ENCODE measurements around the gene ARX.

The ARX gene

DNA sequence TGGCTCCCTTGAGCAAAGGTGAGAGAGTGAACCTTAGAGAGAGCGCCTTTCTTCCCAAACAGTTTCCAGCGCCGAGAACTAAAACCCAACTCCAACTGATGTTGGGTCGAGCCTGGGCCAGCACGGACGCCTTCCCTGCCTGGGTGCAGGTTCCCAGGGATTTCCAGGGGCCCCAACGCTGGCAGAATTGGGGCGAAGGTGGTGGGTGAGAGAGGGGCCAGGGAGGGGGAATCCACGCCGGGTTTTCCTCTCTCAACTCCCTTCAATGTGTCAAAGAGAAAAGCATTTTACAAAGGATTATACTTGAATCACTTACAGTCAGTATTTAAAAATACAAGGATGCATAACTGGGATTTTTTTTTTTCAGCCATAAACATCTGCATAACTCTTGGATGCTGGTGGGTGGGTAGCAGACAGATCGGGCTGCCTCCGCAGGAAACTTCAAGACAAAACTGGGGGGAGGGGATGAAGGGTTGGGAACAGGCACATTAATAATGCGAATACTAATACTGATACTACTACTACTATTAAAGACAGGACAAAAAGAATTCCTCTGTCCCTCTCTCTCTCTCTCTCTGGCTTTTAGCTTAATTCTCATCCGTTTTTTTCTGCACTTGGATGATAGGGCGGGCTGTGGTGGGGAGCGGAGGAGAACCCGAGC lies 1.3 kb upstream of the ARX start:
- DNase-seq, result no peak

DNA sequence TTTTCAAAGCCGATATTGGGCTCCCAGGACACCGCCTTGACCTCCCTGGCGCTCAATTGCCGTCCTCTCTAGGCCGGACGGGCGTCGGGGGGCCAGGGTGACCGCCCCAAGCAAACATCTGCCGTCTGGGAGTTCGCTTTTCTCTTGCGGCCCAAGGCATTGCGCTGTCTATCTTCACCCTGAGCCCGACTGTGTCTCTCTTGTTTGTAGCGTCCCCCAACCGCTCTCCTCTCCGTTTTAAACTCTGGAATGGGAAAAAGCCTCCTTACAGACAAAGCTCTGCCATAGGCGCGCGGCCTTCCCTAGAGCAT lies 551 bp upstream of the ARX start:
- DNase-seq, result no peak

DNA sequence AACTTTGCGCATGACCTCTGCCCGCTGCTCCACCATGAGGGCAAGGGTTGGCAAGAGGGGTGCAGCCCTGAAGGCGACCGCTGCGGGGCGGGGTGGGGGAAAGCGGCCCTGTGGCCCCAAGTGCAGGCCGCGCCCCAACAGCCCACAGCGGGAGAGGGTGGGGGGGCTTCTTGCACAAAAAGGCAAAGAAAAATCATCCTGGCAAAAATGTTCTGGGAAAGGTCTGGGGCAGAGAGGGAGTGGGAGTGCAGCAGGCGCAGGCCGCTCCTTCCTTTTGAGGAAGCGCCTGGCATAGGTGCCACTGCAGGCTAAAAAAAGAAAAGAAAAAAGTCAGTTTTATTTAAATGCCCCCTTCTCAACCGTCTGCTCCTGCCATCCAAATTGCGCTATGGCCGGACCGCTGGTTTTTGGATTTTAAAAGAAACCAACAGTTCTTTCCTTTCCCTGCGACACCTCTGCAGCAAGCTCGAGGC lies 1.4 kb downstream of the ARX start:
- no peak for DNase-seq

DNA sequence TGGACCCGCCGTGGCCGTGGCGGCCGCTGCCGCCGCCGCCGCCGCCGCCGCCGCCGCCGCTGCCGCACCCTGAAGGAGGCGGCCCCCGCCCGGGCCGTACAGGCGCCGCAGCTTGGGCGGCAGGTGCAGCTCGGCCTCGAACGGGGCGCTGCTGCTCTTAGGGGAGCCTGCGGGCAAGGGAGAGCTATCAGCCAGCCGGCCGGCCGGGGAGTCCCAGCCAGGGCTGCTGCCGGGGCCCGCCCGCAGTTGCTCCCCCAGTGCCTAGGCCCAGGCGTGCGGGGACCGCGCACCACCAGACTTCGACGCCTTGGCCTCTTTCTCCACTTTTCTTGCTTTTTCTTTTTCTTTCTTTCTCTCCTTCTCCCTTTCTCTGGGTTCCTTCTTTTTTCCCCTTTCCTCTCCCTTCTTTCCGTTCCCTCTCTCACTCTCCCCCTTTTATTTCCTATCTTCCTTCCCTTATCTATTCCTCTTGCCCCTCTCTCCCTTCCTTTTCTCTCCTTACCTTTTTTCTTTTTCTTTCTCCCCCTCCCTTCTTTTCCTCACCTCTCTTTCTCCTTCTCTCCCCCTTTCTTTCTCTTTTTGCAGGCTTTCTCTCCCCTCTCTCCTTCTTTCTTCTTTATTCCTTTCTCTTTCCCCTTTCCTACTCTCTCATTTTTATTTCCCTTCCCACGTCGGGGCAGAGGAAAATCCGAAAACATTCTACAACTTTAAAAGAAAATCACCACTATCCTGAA lies 2.0 kb downstream of the ARX start:
- no peak for DNase-seq

DNA sequence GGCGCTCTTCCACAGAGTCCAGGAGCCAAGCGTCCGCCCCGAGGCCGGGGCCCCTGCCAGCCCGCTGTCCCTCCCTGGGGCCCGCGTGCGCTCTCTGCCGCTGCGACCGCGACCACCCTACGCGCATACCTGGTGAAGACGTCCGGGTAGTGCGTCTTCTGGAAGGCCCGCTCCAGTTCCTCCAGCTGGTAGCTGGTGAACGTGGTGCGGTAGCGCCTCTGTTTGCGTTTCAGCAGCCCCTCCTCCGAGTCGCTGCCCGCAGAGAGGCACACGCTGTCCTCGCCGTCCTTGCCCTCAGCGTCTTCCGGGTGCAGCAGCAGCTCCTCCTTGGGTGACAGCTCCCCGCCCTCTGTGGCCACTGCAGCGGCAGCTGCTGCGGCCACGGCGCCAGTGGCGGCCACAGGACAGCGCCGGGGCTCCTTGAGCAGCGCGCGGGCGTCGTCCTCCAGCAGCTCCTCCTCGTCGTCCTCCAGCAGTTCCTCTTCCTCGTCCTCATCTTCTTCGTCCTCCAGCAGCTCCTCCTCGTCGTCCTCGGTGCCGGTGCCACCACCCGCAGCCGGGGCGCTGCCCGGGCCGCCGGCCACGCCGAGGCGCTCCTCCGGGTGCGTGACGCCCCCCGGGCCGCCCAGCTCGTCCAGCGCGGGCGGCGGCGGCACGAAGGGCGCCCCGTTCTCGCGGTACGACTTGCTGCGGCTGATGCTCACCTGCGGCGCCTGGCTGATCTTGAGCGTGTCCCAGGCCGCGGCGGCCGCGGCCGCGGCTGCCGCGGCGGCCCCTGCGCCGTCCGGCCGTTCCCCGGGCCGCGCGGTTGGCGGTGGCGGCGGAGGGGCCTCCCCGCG lies 2.8 kb downstream of the ARX start:
- DNase-seq, result no peak

DNA sequence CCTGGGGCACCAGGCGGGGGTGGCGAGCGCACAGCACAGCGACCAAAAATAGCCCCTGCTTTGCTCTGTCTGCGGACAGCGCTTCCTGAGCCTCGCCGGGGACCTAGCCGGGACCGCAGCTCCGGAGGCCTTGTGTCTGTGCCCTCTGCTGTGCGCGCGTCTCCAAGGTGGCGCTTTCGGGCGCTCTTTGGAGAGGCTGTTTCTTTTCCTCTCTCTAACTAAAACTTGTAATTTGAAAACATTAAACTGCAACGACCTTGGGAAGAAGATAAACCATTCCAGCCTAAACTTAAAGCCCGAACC lies 3.4 kb downstream of the ARX start:
- no peak for DNase-seq

DNA sequence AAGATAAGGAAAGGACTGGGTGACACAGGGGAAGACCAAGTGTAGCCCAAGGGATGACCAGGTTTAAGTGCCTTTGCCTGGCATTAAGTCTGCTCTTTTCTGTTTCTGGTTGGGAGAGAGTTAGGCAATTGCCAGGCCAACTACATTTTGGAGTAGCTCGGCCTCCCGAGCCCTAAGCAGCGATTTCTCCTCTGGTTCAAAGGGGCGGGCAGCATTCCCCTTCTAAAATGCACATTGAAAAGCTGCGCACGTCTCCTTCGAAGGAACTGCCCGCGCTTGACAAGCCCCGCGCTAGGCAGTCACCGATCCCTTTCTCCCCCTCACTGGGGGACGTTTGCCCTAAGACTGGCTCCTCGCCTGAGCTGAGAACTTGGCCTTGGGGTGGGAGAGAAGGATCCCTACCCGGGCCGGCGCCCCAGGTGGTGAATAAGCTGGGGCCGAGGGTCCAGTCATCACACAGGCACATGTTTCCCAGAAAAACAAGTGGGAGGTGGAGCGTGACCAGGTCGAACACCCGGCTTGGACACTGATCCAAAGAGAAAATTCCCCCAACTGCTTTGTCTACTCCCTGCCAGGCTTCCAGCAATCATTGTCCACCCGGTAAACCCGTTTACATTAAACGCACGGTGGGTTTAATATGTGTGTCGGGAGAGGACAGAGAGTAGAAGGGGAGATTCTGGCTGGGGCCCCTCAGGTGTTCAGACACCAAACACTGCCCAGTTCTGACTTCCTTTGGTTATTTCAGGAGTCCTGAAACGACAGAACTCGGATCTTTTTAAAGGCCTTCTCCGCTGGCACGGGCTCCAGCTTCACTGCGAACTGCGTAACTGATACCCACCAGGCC lies 4.0 kb downstream of the ARX start:
- no peak for DNase-seq

DNA sequence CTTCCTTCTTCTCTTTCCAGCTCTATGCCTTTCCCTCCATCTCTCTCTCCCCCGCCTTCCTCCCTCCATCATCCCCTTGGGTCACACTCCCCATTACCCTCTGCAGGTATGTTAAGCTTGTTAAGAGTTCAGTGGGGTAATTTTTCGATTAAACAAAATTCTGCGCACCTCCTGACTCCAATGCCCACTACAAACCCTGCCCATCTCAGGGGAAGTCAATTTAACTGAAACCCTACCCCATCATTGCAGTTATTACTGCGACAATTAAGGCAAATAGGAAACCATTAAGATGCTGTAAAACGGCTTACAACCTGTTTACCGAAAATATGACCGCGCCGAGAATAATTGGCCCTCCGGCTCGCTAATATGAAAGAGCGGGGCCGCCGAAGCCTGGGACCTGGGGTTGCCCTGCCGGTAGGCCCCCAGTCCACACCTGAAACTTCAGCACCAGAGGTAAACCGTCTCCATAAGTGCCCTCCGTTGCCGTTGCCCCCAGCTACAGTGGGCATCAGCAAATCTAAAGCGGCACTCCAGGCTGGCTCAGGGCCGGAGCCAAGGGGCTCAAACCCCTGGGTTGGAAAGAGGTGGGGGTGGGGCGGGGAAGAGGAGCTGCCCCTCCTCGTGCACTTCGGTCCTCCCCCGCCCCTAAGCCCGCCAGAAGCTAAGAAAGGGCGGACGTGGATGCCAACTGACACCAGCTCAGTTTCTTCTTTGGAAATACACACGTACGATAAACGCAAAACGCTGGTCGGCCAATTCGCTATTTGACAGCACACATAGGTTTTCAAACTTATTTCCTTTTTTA lies 4.8 kb downstream of the ARX start:
- no peak for DNase-seq

DNA sequence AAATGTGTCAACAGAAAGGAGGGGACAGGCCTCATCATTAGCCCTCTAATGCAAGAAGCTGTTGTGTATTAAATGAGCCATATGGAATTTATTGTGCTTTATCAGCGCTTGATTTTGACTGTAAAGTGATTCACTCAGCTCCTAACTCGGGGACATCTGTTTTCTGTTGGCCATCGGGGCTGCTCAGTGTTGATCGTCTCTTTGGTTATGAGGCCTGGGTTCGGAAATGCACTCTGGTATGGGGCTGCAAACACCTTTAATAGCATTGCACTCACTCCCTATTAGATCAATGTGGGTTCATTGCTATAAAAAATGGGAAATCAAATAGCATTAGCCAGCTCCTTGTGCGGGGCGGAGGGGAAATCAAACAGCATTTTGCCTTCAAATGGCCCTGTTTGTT lies 6.4 kb downstream of the ARX start:
- no peak for DNase-seq

DNA sequence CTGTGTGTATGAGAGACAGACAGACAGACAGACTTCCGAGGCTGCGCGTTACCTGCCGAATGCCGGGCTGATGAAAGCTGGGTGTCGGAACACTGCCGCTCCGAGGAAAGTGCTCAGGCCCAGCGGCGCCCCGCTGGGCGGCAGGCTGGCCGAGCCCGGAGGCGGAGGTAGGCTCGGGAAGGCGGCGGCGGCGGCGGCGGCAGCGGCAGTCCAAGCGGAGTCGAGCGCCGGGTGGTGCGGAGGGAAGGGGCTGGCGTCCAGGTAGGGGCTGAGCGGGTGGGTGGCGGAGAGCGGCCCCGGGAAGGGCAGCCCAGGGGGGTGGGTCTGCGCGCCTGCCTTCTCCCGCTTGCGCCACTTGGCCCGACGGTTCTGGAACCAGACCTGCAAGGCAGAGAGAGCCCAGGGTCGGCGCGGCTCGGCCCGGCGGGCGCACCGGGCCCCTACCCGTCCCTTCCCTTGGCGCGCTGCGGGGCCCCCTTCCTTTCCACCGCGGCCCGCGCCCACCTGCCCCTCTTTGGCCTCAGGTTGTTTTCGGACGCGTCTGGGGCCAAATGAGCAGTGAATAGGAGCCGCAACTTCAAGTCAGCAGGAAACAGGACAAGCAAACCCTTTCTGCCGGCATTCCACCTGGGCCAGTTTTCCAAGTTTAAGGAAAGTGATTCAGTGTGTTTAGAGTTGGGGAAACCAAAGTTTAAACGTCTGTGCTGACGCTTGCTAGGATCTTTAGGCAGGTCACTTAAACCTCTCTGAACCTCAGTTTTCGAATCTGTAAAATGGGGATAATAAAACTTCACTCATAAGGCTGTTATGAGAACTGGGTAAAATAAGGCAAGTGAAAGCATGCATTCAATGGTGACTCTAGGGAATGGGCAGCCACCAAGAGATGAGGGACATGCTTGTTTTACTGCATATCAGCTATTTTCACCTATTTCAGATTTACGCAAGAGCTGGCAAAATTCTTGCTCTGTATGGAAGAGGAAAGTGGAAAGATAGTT lies 8.4 kb downstream of the ARX start:
- DNase-seq, result no peak

DNA sequence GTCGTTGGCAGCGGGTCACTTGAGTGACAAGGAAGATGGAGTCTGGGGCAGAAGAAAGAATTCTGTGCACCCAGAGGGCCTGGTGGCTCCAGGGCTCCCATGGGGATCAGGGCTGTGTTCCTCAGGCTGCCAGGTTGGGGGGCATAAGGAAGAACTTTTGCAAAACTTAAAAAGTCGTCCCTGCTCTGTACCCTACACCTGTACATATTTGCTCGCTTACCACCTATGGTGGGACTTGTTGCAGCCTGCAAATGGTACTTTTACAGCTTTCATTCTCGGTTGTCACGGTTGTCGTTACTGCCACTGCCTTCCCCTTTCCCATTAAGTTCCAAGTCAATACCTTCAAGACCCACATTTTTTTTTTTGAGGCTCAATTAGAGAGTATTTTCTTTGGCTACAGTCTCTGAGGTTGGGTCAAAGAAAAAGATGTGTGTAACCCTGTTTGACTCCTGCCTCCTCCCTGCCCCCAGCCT lies 9.1 kb downstream of the ARX start:
- DNase-seq, result no peak

DNA sequence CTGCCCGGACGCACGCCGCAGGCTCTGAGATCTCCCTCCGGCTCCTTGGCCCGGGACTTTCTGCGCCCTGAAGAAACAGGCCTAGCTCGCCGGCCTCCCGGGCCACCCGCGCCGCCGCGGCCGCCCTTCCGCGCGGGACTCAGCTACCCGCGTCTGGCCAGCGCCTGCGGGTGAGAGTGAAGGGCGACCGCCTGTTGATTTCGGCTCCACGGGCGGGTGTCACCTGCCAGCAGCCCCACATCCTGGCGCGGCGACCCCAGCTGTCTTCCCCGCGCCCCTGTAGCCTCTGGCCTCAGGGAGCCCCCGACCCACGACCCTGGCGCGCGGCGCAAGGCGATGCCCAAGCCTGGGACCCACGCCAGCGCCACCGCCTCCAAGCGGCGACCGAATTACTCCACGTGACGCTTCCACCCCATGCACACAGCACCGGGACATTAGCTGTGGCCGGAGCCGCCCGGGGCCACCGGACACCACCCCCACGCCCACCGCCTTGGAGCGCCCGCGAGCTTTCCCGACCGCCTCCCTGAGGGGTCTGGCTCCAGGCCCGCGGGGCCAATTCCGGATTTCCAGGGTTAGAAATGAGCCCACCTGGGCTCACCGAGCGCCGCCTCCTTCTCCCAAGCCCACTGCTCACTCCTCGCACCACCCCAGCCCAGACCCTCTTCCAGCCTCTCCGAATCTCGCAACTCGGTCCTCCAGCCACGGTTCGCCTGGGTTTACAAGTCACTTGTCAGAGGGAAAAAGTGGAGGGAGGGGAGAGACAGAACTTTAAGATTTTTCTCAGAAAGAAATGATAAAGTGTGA lies 10.2 kb downstream of the ARX start:
- DNase-seq, result no peak

DNA sequence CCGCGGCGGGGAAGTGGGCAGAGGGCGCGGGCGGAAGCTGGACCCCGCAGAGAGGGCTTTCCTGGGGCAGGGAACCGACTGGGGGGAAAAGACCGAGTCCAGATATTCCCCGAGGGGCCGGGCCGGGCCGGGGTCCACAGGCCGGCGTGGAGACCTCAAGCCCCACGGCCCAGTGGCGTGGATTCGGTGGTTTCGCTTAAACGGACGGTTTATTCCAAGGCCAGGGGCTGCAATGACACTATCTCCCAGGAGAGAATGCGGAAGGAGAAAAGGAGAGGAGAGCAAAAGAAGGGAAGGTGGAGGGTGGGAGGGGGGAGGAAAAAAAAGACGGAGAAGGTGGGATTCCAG lies 10.8 kb downstream of the ARX start:
- DNase-seq, result no peak

DNA sequence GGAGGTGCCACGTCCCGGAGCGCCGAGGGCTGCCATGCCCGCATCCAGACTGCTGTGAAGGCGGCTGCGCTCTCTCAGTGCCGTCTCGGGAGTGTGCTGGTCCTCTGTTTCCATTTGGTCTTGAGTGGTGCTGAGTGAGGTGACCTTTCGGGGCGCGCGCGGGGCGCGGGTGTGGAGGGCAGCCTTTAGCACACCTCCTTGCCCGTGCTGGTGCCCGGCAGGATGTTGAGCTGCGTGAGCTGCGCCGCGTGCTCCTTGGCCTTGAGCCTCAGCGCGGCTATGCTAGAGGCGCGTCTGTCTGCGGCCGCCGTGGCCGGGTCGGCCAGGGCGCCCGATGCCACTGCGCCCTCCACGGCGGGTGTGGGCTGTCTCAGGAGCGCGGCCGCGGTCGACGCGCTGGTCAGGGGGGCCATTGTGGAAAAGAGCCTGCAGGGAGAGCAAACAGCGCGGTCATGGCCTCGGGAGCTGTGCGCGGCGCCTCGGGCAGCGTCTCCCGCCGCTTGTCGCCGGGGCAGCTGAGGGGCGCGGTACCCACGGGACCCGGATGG lies 11.2 kb downstream of the ARX start:
- no peak for DNase-seq

DNA sequence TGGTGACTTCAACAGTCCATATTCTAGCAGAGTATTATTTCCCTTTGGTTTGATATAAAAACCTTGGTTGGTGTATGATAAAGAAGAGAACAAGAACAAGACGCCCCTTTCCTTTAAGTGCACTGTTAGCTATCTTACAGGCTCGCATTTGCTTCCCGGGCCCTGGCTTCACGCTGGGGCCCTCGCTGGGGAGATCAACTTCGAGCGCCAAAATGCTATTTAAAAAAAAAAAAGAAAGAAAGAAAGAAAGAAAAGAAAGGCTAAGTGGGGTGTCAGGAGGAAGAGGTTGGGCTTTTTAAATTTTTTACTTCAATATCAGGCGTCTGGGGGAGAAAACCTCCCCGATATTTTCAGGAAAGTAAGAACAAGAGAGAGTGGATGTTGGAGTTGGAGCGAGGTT lies 11.7 kb downstream of the ARX start:
- no peak for DNase-seq

DNA sequence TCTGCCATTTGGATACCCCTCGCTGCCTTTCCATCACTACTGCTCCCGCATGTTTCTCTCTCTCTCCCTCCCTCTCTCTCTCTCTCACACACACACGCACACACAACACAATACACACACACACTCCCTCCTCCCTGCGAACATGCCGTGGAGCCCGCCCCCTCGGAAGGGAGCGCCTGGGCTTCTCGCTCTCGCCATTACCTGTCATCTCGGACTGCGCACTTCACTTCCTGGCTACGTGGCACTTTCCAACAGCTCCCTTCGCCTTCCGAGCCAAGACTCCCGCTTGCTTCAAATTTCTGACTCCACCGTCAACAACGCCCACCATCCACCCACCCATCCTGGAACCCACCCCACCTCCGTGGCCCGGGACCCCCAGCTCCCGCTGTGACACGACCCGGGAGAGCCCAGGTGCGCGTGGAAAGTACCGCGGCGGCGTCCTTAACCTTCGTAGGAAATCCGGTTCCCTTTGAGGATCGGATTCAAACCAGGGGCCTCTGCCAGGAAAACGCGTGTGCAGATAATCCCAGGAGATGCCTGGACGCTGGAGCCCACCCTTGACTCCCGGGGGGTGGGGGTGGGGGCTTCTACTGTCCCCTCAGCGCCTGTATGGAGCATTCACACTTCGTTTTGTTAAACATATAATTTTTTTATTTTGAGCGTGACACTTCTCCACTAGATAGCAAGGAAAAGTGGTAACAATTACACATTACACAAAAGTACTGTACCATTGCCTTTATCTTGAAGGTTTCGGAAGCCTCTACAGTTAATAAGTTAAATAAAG lies 12.5 kb downstream of the ARX start:
- DNase-seq, result no peak

DNA sequence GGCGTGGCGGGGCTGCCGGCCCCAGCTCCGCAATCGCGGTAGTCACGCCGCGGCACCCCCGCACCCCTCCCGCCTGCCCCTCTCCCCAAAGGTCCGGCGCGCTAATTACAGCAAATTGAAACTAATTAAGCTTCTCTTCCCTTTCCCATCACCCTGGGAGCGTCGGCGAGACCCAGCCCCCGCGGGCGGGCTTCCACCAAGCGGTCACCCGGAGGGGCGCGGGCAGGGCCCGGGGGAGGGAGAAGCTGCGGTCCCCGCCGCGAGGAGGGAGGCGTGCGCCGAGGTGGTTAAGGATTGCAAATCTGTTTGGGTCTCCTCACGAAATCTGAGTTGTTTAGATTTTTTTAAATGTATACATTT lies 13.1 kb downstream of the ARX start:
- DNase-seq, result no peak

DNA sequence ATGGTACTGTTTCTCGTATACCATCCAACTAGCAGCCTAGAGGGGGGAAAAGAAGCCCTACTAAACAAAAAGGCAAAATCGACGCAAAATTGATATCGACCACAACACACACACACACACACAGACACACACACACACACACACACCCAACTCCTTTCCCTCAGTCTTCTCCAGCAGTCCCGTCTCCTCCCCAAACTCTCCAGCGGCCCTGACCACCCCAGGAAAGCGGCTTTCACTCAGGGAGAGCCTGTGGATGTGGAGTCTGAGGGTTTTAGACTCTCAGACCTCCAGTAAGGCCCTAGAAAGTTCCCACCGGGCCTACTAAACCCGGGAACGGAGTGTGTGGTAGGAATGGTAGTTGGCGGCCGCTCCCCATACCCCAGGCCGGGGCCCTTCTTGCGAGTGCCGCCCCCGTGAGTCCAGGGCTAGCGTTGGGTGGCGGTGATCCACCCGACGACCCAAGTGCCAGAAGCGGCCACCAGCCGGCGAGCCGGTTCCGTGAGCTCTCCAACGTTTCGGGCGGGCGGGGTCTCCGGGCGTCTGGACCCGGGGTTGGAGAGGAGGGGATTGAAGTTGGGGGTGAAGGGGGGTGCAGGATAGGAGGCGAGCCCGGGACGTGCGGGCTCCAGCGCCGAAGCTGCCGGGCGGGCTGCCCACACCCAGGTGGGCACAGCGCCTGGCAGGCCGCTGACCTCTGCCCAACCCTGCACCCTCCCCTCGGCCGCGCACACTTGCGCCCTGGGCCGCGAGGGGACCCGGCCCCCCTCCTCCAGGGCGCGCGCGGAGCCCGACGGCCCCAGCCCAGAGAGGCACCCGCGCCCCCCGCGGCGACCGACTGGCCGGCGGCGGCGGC lies 13.7 kb downstream of the ARX start:
- no peak for DNase-seq
